Activated naive CD4-positive, alpha-beta T cell treated with anti-CD3 and anti-CD28 coated beads, Interleukin-2, amount 10 ng/mL, durations not matched to agents 7 days and 5 days (primary cell): ENCODE results near the gene CREB1.
"Not testable (repeated sequence)": the region's sequence is repeated elsewhere in the genome, so short reads cannot be mapped to it uniquely, and the experiment has no call there.

ENCODE experiments used
- CTCF ChIA-PET: fragments of 350-600 bp; sonication (Branson Sonifier 250); formaldehyde crosslinking; loops from one replicate; lab custom pipeline; 2021; ENCODE audit warnings: antibody characterized with exemption; lab: Charles Lee
- DNase-seq: peaks from one replicate; pipeline ENCODE4 v3.0.0-alpha.2; 2020
- H3K27ac Mint-ChIP-seq: one replicate; pipeline ENCODE4 v1.8.0; 2021; ENCODE audit warnings: mild to moderate bottlenecking, moderate library complexity, mixed read lengths
- H3K27me3 Mint-ChIP-seq: one replicate; pipeline ENCODE4 v1.8.0; 2021; ENCODE audit warnings: mild to moderate bottlenecking, mixed read lengths
- H3K36me3 Mint-ChIP-seq: one replicate; pipeline ENCODE4 v1.8.0; 2021; ENCODE audit warnings: mixed read lengths
- H3K4me1 Mint-ChIP-seq: one replicate; pipeline ENCODE4 v1.8.0; 2021; ENCODE audit warnings: mixed read lengths
- H3K4me3 Mint-ChIP-seq: one replicate; pipeline ENCODE4 v1.8.0; 2021; ENCODE audit warnings: mild to moderate bottlenecking, moderate library complexity, mixed read lengths
- H3K9me3 Mint-ChIP-seq: one replicate; pipeline ENCODE4 v1.8.0; 2021; ENCODE audit warnings: mixed read lengths

Gene CREB1

DNA sequence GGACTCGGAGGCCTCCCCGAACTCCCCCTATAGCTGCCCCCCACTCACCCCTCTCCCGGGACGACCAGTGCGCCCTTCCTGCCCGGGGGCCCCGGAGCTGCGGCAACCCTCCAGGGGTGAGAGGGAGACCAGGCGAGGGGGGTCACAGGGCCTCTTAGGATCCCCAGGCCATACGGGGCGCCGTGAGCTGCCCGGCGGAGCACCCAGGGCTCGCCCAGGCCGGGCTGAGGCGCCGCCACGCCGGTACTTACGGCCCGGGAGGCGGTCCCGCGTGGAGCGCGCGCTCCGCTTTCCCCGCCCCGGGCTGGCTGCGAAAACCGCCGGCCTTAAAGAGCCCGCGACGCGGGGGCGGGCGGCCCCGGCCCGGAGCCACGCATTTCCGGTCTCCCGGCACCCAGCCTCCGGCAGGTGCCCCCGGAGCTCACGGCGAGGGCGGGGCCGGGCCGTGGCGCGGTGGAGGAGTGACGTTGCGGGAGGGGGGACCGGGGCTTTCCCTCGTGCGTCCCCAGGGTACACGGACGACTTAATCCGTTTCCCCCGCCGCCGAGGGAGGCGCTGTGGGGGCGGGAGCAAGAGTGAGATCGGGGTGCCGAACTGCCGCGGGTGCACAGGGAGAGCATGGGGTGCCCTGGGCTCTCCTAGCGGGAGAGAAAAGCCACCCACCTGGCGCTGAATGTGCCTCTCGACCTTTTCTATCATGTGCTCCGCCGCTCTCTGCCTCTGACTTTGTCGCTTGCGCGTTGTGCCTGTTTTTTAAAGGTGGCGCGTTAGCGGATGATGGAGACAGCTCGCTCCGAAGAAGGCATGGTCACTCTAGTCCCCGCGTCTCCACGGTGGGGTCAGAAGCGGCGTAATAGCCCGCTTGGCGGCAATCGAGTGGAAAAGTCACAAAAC is 95.5 kb downstream of the CREB1 start, which contains the start of gene METTL21A:
METTL21A (minus strand) TSS at position 381 of the 894 bp plus-strand sequence. CDS start 1,019 bp downstream, outside the sequence.
- H3K36me3 Mint-ChIP-seq: peaks cover 16% of the 10 kb centered on the region
- CTCF ChIA-PET: interaction anchor here (1.1 to 2.7 kb wide), 9 partner anchors 10 to 446 kb away, joined by 3 to 10 read pairs (median 4); partner anchors contain the start of genes CCNYL1, CREB1 and PLEKHM3
- no peaks in the 10 kb centered on the region for H3K27me3 Mint-ChIP-seq
- H3K27ac Mint-ChIP-seq: peak within 1 kb of the TSS; percentile 98
- peak; percentile 95 for DNase-seq
- peak within 1 kb of the TSS; percentile 93 for H3K4me3 Mint-ChIP-seq
- H3K9me3 Mint-ChIP-seq: no peaks in the 10 kb centered on the region
- peaks cover 57% of the 10 kb centered on the region for H3K4me1 Mint-ChIP-seq

DNA sequence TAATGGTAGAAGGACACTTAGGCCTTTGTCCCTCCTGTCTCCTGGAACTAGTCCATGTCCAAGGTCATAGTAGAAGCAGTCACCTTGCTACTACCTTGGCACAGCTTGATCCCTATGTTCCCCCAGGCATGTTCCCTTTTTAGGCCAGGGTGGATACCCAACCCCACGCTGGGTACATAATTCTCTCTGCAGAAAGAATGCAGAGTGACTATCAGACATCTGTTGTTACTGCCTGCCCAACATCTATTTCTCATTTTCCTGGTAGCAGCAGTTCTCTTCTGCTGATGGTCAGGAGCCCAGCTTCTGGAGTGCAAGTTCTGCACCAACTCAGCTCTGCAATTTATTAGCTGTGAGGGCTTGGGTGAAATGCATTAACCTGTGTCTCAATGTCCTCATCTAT is 99.8 kb downstream of the CREB1 start:
- H3K27me3 Mint-ChIP-seq: peaks cover 7% of the 10 kb centered on the region
- H3K27ac Mint-ChIP-seq: no peak overlapping the region
- no peaks in the 10 kb centered on the region for H3K9me3 Mint-ChIP-seq
- DNase-seq: no peak
- CTCF ChIA-PET: no interaction called here
- H3K4me1 Mint-ChIP-seq: peaks cover 19% of the 10 kb centered on the region
- no peaks in the 10 kb centered on the region for H3K36me3 Mint-ChIP-seq
- no peak overlapping the region for H3K4me3 Mint-ChIP-seq

DNA sequence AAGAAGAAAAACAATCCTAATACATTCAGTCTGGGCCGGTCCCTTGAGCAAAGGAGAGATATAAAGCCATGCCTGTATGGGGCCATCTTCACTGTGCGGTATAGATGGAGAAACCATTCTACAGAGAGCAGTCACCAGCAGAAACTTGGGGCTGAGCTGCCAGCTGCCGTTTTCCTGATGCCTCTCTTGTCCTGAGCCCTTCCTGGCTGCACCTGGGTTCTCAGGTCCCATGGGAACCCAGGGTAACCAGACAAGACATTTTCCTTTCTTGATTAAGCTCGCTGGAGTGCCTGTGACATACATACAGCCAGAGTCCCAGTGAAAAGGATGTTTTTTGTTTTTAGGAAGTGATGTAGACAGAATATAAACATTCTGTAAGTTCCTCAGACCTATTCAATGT is 100.7 kb downstream of the CREB1 start:
- CTCF ChIA-PET: interaction anchor here (0.6 kb wide), 1 partner anchor 119 kb away, joined by 3 read pairs; no protein-coding TSS in a partner anchor
- no peak overlapping the region for H3K27ac Mint-ChIP-seq
- no peaks in the 10 kb centered on the region for H3K36me3 Mint-ChIP-seq
- H3K9me3 Mint-ChIP-seq: no peaks in the 10 kb centered on the region
- no peak overlapping the region for H3K4me3 Mint-ChIP-seq
- H3K4me1 Mint-ChIP-seq: peaks cover 19% of the 10 kb centered on the region
- DNase-seq: no peak
- H3K27me3 Mint-ChIP-seq: peaks cover 7% of the 10 kb centered on the region

DNA sequence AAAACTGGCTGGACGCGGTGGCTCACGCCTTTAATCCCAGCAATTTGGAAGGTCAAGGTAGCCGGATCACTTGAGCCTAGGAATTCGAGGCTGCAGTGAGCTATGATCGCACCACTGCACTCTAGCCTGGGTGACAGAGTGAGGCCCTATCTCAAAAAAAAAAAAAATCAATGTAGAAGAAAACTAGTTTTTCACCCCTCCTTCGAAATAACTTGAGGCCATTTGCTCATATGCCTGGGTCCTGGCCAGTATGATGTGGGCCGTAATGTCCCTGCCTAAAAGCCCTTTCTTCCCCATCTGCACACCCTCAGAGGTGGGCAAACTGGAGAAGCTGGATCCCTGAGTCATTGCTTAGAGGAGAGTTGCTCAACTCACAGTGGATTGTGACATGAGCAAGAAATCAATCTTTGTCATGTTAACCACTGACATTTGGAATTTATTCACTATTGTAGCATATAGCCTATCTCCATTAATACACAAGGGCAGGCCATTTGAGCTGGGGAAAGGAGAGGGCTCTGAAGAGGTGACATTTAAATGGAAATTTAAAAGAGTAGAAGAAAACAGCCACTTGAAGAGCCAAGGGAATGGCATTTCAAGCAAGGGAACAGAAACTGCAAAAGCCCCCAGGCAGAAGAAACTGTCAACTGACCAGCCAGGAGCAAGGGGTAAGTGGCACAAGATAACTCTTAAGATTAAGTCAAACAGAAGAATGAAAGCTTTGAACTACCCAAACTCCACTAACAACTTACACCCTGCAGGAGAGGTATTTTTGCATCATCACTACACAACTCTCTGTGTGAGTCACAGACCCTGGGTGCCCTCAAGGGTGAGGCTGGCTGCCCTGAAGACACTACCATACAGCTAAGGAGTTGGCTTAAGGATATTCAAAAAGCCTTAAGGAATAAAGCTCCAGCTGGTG is 103.1 kb downstream of the CREB1 start:
- no peak for DNase-seq
- CTCF ChIA-PET: interaction anchor here (0.6 to 0.8 kb wide), 2 partner anchors 18 to 401 kb away, joined by 3 to 4 read pairs; no protein-coding TSS in a partner anchor
- H3K9me3 Mint-ChIP-seq: no peaks in the 10 kb centered on the region
- H3K27ac Mint-ChIP-seq: no peak overlapping the region
- peaks cover 10% of the 10 kb centered on the region for H3K27me3 Mint-ChIP-seq
- H3K36me3 Mint-ChIP-seq: no peaks in the 10 kb centered on the region
- H3K4me3 Mint-ChIP-seq: no peak overlapping the region
- H3K4me1 Mint-ChIP-seq: peaks cover under 1% of the 10 kb centered on the region

DNA sequence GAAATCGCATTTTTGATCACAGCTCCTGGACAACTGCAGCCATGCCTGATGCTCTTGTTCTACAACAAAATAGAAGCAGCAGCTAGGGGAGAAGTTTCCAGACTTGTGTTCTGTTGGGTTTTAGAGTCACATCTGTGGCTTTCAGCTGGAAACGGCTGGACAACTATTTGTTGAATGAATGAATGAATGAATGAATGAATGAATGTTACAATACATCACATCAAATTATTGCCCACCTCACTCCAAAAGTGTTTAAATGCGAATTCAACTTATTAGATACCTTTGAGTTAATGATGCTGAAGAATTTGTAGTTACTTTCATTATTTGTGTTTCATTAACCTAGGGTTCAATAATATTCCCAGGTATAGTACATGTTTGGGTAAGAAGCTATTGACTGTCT is 103.9 kb downstream of the CREB1 start:
- no peak overlapping the region for H3K4me3 Mint-ChIP-seq
- no peaks in the 10 kb centered on the region for H3K36me3 Mint-ChIP-seq
- H3K27ac Mint-ChIP-seq: no peak overlapping the region
- no peak for DNase-seq
- H3K4me1 Mint-ChIP-seq: no peaks in the 10 kb centered on the region
- no peaks in the 10 kb centered on the region for H3K9me3 Mint-ChIP-seq
- H3K27me3 Mint-ChIP-seq: peaks cover 10% of the 10 kb centered on the region
- CTCF ChIA-PET: interaction anchor here (0.8 kb wide), 1 partner anchor 401 kb away, joined by 4 read pairs; no protein-coding TSS in a partner anchor

DNA sequence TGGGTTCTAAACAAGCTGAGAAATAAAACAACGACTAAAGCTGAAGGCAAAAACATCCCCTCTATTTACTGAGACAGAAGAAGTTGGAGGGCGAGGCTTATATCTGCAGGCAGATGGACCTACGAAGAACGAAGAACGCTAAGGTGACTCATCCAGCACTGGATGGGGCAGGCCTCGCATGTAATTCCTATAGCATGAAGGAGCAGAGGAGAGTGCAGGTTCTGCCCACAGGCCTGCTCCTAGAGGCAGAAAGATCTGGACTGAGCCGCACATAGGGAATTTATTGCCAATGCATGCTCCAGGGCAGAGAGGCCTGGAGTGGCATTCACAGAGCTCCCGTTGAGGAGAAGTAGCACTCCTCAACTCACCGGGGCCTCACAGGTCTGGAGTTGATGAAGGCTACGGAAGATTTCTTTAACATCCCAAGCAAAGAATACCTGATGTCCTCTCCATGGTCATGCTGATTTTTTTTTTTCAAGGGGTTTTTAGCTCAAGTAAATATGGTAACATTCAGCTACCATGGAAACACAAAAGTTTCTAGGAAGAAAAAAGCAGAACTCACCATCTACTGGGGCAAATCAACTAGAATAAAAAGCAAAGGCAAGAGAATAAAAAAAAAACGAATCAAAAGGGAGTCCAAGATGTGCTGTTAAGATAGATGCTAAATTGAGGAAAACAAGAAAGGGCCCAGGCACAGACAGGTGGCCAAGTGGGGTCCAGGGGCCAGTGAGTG is 105.9 kb downstream of the CREB1 start:
- Mint-ChIP-seq H3K27ac (no peak overlapping the region), H3K27me3 (peaks cover 10% of the 10 kb centered on the region), H3K9me3 (peaks cover 5% of the 10 kb centered on the region), H3K36me3 (no peaks in the 10 kb centered on the region), H3K4me3 (no peak overlapping the region), H3K4me1 (no peaks in the 10 kb centered on the region)
- CTCF ChIA-PET: interaction anchor here (0.9 kb wide), 1 partner anchor 9 kb away, joined by 3 read pairs; no protein-coding TSS in a partner anchor
- no peak for DNase-seq

DNA sequence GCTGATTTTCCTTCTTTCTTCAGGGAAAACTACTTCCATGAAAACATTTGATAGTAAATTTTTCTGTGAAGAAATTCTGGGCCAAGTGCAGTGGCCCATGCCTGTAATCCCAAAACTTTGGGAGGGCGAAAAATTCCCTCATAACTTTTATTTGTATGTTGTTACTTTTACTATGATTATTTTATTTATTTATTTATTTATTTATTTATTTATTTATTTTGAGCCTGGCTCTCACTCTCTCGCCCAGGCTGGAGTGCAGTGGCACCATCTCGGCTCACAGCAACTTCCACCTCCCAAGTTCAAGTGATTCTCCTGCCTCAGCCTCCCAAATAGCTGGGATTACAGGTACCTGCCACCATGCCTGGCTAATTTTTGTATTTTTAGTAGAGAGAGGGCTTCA is 109.5 kb downstream of the CREB1 start:
- not testable (repeated sequence) for H3K27me3 Mint-ChIP-seq, H3K4me1 Mint-ChIP-seq, H3K27ac Mint-ChIP-seq, DNase-seq, H3K4me3 Mint-ChIP-seq, H3K36me3 Mint-ChIP-seq
- H3K9me3 Mint-ChIP-seq: peaks cover 11% of the 10 kb centered on the region
- CTCF ChIA-PET: interaction anchor here (1.8 kb wide), 1 partner anchor 12 kb away, joined by 5 read pairs; no protein-coding TSS in a partner anchor

DNA sequence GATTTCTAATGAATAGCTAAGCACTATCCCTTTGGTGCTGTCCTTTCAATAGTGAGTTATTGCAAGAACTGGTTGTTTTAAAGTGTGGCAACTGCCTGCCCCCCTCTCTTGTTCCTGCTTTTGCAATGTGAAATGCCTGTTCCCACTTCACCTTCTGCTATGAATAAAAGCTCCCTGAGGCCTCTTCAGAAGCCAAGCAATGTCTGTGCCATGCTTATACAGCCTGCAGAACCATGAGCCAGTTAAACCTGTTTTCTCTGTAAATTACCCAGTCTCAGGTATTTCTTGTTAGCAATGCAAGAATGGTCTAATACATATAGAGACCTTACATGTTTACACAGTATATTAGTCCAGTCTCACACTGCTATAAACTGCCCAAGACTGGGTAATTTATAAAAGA is 110.4 kb downstream of the CREB1 start:
- no peak for DNase-seq
- H3K27me3 Mint-ChIP-seq: peaks cover 8% of the 10 kb centered on the region
- CTCF ChIA-PET: interaction anchor here (1.8 kb wide), 1 partner anchor 13 kb away, joined by 5 read pairs; no protein-coding TSS in a partner anchor

DNA sequence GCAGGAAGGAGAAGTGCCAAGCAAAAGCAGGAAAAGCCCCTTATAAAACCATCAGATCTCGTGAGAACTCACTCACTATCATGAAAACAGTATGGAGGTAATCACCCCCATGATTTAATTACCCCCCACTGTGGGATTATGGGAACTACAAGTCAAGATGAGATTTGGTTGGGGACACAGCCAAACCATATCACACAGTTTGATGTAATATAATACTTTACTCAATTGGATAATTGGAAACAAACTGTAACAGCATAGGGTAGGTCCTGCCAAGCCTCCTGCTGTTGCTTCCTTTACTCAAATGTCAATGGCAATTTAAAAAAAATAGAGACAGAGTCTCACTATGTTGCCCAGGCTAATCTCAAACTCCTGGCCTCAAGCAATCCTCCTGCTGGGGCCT is 110.9 kb downstream of the CREB1 start:
- Mint-ChIP-seq H3K36me3 (no peaks in the 10 kb centered on the region), H3K4me1 (no peaks in the 10 kb centered on the region), H3K27ac (no peak overlapping the region), H3K9me3 (peaks cover 11% of the 10 kb centered on the region), H3K27me3 (peaks cover 8% of the 10 kb centered on the region), H3K4me3 (no peak overlapping the region)
- CTCF ChIA-PET: no interaction called here
- no peak for DNase-seq

More for the DNA sequence above, 110.4 kb downstream of the CREB1 start:
- no peak overlapping the region for H3K27ac Mint-ChIP-seq
- H3K36me3 Mint-ChIP-seq: no peaks in the 10 kb centered on the region
- H3K4me1 Mint-ChIP-seq: no peaks in the 10 kb centered on the region
- peaks cover 11% of the 10 kb centered on the region for H3K9me3 Mint-ChIP-seq
- no peak overlapping the region for H3K4me3 Mint-ChIP-seq

DNA sequence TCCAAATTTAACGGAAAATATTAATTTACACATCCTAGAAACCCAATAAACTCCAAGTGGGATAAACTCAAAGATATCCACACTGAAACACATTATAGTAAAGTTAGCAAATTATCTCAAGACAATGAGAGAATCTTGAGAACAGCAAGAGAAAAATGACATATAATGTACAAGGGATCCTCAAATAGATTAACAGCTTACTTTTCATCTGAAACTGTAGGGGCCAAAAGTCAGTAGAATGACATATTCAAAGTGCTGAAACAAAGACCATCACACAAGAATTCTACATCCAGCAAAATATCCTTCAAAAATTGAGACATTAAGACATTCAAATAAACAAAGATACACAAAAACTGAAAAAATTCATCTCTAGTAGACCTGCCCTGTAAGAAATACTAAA is 114.1 kb downstream of the CREB1 start:
- peaks cover 5% of the 10 kb centered on the region for H3K27me3 Mint-ChIP-seq
- no peaks in the 10 kb centered on the region for H3K4me1 Mint-ChIP-seq
- H3K27ac Mint-ChIP-seq: no peak overlapping the region
- no peak for DNase-seq
- peaks cover 11% of the 10 kb centered on the region for H3K9me3 Mint-ChIP-seq
- no peaks in the 10 kb centered on the region for H3K36me3 Mint-ChIP-seq
- H3K4me3 Mint-ChIP-seq: no peak overlapping the region
- CTCF ChIA-PET: no interaction called here

DNA sequence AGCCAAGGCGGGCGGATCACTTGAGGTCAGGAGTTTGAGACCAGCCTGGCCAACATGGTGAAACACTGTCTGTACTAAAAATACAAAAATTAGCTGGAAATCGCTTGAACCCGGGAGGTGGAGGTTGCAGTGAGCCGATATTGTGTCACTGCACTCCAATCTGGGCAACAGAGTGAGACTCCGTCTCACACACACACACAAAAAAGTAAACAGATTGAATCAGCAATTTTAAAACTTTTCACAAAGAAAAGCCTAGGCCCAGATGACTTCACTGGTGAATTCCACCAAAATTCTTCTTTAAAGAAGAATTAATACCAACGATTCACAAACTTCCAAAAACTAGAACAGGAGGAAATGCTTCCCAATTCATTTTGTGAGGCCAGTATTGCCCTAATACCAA is 116.8 kb downstream of the CREB1 start:
- H3K4me1 Mint-ChIP-seq, H3K27ac Mint-ChIP-seq, DNase-seq, CTCF ChIA-PET, H3K36me3 Mint-ChIP-seq, H3K9me3 Mint-ChIP-seq, H3K4me3 Mint-ChIP-seq, H3K27me3 Mint-ChIP-seq: not testable (repeated sequence)
